ENCODE data around the gene ZDHHC14. TPM values are rescaled to one million over a fixed set of nuclear protein-coding genes. Genes with fewer than 3 reads are reported as not detected.

ZDHHC14 gene
- total RNA-seq, 2 donors from 2014 or later, result 53.3 to 66.2 TPM

DNA sequence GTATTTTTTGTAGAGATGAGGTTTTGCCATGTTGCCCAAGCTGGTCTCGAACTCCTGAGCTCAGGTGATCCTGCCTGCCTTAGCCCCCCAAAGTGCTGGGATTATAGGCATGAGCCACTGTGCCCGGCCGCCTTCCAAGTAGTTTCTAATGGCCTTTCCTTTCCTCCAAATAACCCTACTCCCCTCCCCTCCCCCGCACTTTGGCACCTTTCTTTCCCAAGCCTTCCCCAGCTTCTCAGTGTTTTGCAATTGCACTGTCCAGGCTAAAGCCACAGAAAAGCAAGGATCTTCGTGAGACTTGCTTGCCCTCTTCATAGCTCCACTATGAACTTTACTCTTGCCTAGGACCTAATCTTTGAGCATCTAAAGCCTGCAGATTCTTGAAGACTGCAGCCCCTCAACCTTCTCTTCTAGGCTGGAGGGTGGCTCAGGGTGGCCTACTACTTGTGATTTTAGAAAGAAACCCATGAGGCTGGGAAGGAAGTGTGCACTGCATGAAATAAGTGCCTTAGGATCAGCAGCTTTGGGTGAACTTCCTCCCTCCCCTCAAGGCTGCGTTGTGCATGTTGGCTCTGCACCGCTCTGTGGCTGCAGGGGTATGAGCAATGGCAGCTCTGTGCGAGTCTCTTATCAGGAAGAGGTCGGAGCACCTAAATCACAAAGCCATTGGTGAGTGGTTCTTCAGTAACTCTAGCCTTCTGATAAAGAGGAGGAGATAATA, 289.6 kb downstream of the ZDHHC14 start:
- no peak for DNase-seq (ENCODE audit: low spot score)
- Histone ChIP-seq H3K4me3 (no peak overlapping the region), H3K36me3 (no peaks in the 10 kb centered on the region), H3K4me1 (replicated peaks) (no peaks in the 10 kb centered on the region), H3K27me3 (replicated peaks; ENCODE audit: insufficient read depth) (no peaks in the 10 kb centered on the region), H3K9me3 (no peaks in the 10 kb centered on the region), H3K27ac (no peak overlapping the region)
- intact Hi-C loops (cut with DNase I), result no loop called here
- TF ChIP-seq, protein P1, sequence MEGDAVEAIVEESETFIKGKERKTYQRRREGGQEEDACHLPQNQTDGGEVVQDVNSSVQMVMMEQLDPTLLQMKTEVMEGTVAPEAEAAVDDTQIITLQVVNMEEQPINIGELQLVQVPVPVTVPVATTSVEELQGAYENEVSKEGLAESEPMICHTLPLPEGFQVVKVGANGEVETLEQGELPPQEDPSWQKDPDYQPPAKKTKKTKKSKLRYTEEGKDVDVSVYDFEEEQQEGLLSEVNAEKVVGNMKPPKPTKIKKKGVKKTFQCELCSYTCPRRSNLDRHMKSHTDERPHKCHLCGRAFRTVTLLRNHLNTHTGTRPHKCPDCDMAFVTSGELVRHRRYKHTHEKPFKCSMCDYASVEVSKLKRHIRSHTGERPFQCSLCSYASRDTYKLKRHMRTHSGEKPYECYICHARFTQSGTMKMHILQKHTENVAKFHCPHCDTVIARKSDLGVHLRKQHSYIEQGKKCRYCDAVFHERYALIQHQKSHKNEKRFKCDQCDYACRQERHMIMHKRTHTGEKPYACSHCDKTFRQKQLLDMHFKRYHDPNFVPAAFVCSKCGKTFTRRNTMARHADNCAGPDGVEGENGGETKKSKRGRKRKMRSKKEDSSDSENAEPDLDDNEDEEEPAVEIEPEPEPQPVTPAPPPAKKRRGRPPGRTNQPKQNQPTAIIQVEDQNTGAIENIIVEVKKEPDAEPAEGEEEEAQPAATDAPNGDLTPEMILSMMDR (IDR thresholded peaks at IDR 0.05), result no peak
- no peak for TF ChIP-seq POLR2A (IDR thresholded peaks at IDR 0.05)
- TF ChIP-seq POLR2AphosphoS5 (IDR thresholded peaks at IDR 0.05), result no peak
- WGBS, result 85% methylated on average over 9 of the region's 9 CpGs

DNA sequence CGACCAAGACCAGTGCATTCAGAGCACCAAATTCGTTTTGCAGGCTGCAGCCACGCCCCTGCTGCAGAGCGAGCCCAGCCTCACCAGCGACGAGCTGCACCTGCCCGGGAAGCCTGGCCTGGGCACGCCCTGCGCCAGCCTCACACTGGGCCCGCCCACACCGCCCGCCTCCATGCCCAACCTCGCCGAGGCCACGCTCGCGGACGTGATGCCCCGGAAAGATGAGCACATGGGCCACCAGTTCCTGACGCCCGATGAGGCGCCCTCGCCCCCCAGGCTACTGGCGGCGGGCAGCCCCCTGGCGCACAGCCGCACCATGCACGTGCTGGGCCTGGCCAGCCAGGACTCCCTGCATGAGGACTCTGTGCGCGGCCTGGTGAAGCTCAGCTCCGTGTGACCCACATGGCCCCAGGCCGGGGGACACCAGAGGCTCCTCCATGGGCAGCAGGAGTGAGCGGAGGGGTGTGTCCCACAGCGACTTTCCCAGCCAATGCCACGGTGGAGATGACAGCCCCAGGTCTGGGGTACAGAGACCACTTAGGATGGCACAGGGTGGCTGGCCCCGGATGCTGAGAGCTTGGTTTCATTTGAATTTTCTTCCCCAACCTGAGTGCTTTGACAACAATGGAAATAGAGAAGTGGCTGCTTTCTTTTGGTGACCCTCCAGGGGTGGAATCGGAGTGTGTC, 291.9 kb downstream of the ZDHHC14 start:
- H3K27ac ChIP-seq, result no peak overlapping the region
- H3K27me3 ChIP-seq (replicated peaks; ENCODE audit: insufficient read depth), result no peaks in the 10 kb centered on the region
- intact Hi-C loops (cut with DNase I), result no loop called here
- no peaks in the 10 kb centered on the region for H3K36me3 ChIP-seq
- WGBS, result 92% methylated on average over 26 of the region's 37 CpGs
- no peak overlapping the region for H3K4me3 ChIP-seq
- no peak for TF ChIP-seq POLR2A (IDR thresholded peaks at IDR 0.05)
- TF ChIP-seq, protein P1 (IDR thresholded peaks at IDR 0.05), result no peak
- TF ChIP-seq POLR2AphosphoS5 (IDR thresholded peaks at IDR 0.05), result no peak
- no peaks in the 10 kb centered on the region for H3K4me1 ChIP-seq (replicated peaks)
- H3K9me3 ChIP-seq, result no peaks in the 10 kb centered on the region
- DNase-seq (ENCODE audit: low spot score), result no peak

DNA sequence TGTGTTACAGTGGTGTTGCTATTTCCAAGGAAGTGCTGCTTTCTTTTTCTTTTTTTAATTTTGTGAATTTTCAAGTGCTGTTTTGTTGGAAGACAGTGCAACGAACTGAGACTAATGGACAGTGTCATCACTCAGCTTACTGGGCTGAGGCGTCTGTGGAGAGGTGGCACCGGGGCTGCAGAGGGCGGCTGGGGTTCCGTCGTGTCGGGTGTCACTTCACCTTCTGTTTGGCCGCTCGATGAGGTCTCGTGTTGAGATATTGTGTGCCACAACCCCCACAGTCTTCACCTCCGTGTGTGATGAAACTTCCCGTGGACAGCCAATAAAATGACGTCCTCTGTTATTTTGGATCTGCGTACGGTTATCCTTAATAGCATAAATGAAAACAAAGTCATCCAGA, 292.6 kb downstream of the ZDHHC14 start:
- DNase-seq (ENCODE audit: low spot score), result no peak
- no peak for TF ChIP-seq POLR2AphosphoS5 (IDR thresholded peaks at IDR 0.05)
- TF ChIP-seq, protein P1 (IDR thresholded peaks at IDR 0.05), result no peak
- TF ChIP-seq POLR2A (IDR thresholded peaks at IDR 0.05), result no peak

DNA sequence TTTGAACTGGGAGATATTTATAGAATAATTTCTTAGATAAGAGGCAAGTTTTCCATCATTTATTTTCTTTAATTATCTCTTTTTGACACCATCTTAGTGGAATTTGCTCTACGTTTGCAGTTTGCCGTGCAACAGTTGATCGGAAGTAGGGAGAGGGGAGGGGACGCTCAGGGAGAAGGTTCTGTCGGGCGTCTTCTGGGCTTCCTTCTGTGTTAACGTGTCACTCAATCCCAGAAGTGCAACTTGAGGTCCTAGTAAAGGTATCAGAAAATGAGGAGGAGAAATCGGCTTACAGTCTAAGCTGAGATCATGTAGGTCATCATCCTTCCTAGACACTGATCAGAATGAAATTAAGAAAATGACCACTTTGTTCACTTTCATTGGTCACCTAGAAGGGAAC, 293.1 kb downstream of the ZDHHC14 start:
- Histone ChIP-seq H3K27me3 (replicated peaks; ENCODE audit: insufficient read depth) (no peaks in the 10 kb centered on the region), H3K27ac (no peak overlapping the region), H3K4me3 (no peak overlapping the region), H3K4me1 (replicated peaks) (no peaks in the 10 kb centered on the region), H3K9me3 (no peaks in the 10 kb centered on the region), H3K36me3 (no peaks in the 10 kb centered on the region)
- TF ChIP-seq POLR2A (IDR thresholded peaks at IDR 0.05), result no peak
- no peak for TF ChIP-seq POLR2AphosphoS5 (IDR thresholded peaks at IDR 0.05)
- TF ChIP-seq, protein P1 (IDR thresholded peaks at IDR 0.05), result no peak
- intact Hi-C loops (cut with DNase I), result no loop called here
- 96% methylated on average over 8 of the region's 8 CpGs for WGBS
- no peak for DNase-seq (ENCODE audit: low spot score)

More for the DNA sequence above, 292.6 kb downstream of the ZDHHC14 start:
- no peaks in the 10 kb centered on the region for H3K4me1 ChIP-seq (replicated peaks)
- no peak overlapping the region for H3K27ac ChIP-seq
- no peaks in the 10 kb centered on the region for H3K36me3 ChIP-seq
- H3K9me3 ChIP-seq, result no peaks in the 10 kb centered on the region
- intact Hi-C loops (cut with DNase I), result no loop called here
- H3K4me3 ChIP-seq, result no peak overlapping the region
- WGBS, result 87% methylated on average over 15 of the region's 15 CpGs
- no peaks in the 10 kb centered on the region for H3K27me3 ChIP-seq (replicated peaks; ENCODE audit: insufficient read depth)

Measured in prostate gland (tissue), 2 donors.